Smooth muscle cell of the brain vasculature (primary cell): ENCODE results near the gene ZNF18.
"Not testable (repeated sequence)": the region's sequence is repeated elsewhere in the genome, so short reads cannot be mapped to it uniquely, and the experiment has no call there.

Experiments
- DNase-seq: peaks from one replicate; pipeline ENCODE4 v3.0.0-alpha.2; 2012; ENCODE audit warnings: low read depth, low spot score

ZNF18 gene

DNA sequence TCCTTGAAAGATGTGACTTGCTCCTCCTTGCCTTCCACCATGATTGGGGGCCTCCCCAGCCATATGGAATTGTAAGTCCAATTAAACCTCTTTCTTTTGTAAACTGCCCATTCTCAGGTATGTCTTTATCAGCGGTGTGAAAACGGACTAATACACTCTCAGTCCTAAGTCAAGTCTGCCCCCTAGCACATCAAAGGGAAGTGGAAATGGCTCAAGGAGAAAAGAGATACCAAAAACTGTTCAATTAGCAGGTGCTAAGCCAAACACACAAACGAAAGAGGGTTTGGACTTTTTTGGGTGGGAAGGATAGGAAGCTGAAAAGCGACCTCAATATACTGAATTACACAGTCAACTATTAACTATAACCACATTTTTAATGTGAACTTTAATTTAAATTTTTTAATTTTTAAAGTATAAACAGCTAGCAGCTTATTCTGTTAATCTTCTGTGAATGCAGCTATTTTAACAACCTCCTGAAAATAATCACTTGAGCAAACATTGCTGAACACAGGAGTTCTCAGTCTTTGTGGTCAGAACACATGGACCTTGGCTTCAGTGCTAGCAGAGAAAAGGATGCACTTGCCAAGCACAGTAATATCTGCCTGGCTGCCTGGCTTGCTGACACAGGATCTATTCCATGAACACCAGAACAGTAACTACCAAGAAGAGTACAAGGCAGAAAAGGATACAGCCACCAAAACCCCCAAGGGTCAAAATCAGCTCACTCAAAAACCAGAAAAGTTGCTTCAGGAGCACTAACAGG lies 10.9 kb downstream of the ZNF18 start:
- no peak for DNase-seq

- DNase-seq: no peak
Measured at GRCh38 chr17:11981862-11982261, 15.4 kb downstream of the ZNF18 start.

DNA sequence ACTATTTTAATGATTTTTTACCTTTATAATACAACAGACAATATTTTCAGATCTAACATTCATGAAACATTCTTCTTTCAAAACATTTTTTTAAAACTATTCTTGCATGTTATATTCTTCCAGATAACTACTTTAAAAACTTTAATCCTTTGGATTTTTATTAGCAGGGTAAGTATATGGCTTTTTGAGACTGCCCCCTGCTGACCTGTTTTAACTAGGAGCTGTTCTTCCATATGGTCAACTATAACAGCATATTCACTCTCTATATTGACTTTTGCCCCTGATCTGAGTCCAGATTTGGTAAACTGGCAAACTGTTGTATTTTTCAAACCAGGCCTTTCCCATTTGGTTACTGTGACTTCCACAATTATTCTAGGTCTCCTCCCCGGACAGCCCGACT lies 16.5 kb downstream of the ZNF18 start:
- DNase-seq: no peak

DNA sequence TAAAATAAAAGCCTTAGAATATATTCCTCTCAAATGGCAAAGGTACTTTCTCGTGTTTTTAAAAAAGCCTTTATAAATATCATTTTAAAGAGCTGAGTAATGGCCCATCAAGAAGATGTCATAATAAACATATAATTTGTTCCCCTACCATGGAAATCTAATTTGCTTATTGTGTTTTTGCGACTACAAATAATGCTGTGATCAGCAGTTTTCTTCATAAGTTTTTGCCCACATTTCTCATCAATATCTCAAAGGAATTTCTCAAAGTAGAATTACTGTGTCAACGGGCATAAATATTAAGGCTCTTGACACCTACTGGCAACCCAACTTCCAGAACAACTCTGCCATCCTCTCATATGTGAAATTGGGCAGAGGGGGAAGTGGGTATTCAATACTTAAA lies 17.5 kb downstream of the ZNF18 start:
- DNase-seq: no peak

DNA sequence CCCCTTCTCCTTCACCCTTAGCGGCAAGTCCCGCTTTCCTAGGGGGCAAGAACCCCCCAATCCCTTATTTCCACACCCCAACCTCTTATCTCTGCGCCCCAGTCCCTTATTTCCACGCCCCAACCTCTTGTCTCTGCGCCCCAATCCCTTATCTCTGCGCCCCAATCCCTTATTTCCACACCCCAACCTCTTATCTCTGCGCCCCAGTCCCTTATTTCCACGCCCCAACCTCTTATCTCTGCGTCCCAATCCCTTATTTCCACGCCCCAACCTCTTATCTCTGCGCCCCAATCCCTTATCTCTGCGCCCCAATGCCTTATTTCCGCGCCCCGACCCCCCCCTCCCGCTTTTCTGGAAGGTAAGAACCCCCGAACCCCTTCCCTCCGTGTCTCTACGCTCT lies 24.5 kb downstream of the ZNF18 start:
- not testable (repeated sequence) for DNase-seq

DNA sequence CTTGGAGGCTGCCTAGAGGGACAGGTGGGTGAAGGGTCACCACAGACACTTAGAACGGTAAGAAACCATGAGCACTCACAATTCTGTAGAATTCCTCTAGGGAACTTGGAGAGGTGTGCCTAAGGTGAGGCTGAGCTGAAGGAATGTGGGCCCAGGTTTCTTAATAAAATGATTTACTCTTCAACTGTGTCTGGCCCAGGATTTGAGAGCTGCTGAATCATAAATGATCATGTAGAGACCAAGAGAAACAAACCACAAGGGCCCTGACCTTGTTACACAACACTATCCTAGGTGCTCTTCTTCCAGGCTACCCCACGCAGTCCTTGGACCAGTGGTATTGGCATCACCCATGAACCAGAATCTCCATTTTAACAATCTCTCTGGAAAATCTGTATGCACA lies 27.7 kb downstream of the ZNF18 start:
- no peak for DNase-seq

DNA sequence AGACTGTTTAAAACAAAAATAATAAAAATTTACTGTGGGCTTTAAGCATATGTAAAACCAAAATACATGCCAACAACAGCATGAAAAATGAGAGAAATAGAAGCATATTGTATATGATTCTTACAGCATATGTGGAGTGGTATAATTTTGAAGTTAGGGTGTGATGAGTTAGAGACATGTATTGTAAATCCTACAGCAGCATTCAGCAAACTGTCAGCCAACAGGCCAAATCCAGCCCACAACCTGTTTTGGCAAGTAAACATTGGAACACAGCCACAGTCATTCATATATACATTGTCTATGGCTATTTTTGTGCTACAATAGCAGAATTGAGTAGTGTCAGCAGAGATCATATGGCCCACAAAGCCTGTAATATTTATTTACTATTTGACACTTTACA lies 42.3 kb downstream of the ZNF18 start:
- no peak for DNase-seq

- DNase-seq: no peak
Measured at GRCh38 chr17:11953924-11954323, 43.4 kb downstream of the ZNF18 start.

DNA sequence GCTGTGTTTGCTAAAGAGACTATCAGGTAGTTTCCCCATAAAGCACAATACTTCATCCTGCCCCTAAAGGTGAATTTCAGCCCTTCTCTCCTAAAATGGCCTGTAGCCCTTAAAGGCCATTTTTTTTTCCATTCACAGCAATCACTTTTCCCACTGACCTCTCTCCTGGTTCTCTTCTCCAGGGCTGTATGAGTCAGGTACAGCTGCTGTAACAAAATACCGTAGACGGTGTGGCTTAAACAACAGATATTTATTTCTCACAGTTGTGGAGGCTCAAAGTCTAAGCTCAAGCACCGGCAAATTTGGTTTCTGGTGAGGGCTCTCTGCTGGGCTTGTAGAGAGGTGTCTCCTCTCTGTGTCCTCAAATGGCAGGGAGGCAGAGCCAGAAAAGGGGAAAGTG lies 44.7 kb downstream of the ZNF18 start:
- DNase-seq: no peak

DNA sequence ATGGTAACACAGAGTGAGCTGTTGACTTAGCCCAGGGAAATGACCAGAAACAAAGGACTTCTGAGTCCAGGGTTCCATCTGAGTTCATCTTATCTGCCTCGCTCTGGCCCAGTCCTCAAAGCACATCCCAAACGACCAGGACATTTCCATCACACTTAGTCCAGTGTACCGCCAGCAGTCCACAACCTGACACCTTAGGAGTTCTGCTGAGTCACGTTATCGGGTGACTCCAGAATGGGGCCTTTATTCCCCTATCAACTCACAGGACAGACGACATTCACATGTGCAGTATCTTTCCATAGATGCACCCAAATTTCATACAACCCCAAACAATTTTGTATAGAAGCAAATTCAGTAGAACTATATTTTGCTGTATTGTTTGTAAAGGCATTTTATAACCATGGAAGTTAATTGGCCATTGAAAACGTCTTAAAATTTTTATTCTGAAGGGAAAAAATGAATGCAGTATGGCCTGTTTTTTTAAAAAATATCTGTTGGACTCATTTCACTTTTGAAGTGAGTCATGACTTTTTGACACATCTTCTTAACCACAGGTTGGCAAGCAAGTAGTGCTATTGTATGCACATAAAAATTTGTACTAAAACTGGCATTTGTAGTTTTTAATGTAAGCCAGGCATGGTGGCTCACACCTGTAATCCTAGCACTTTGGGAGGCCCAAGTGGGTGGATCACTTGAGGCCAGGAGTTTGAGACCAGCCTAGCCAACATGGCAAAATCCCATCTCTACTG lies 46.3 kb downstream of the ZNF18 start:
- no peak for DNase-seq

GRCh38 chr17:11949571-11949970 lies 47.7 kb downstream of the ZNF18 start:
- DNase-seq: not testable (repeated sequence)

- DNase-seq: no peak
Measured at GRCh38 chr17:11948789-11949188, 48.5 kb downstream of the ZNF18 start.

GRCh38 chr17:11944587-11944986 lies 52.7 kb downstream of the ZNF18 start:
- DNase-seq: no peak

DNA sequence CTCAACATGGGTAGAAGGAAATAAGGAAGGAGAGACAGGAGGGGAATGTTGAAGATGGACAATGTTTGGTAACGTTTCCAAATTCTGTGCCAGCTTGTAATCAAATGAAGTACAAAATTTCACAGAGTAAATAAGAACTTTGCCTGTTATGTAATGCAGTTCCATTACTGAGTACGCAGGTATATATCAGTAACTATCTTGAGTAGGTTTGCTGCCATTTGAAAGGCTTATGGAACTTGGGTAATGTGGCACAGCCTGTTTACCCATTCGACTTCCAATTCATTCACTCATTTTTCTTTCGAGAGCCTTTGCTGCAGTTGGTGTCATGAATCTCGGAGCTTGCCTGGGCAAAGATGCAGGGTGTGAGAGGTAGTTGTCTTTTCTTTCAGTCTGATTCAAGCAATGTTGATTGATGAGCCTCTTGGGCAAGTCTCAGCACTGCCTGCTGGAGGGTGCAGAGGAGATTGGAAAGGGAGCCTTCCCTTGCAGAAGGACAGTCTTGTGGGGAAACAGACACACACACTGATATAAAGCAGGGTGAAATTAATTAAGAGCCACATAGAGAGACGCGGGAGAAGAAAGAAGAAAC lies 53.4 kb downstream of the ZNF18 start:
- DNase-seq: no peak

DNA sequence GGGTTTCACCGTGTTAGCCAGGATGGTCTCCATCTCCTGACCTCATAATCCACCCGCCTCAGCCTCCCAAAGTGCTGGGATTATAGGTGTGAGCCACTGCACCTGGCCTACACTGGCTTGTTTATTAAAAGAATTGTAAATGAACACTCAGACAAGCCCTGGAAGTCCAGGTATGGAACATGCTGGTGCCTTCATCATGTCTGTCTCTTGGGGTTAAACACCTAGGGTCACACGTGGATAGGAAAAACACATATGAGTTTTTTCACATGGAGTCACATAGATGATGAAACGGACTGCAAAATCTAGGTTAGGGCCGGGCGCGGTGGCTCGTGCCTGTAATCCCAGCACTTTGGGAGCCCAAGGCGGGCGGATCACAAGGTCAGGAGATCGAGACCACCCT lies 54.2 kb downstream of the ZNF18 start:
- not testable (repeated sequence) for DNase-seq

DNA sequence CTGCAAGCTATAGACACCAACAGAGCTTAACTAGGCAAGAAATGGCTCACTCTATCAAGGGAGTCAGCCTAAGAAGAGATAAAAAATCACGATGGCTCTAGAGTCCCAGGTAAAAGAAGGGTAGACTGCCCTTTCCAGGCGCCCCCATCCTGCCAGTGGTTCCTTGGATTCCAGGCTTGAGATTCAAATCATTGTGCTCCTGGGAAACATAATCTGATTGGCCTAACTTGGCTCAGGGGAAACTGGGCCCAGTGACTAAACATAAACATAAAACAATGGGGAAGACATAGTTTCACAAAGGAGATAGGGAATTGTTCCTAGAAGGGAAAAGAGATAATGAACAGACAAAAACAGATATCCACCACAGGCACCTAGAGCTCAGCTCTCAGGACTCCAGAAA lies 56.4 kb downstream of the ZNF18 start:
- no peak for DNase-seq

GRCh38 chr17:11935734-11936406 lies 61.4 kb downstream of the ZNF18 start:
- peak; percentile 20 for DNase-seq

DNA sequence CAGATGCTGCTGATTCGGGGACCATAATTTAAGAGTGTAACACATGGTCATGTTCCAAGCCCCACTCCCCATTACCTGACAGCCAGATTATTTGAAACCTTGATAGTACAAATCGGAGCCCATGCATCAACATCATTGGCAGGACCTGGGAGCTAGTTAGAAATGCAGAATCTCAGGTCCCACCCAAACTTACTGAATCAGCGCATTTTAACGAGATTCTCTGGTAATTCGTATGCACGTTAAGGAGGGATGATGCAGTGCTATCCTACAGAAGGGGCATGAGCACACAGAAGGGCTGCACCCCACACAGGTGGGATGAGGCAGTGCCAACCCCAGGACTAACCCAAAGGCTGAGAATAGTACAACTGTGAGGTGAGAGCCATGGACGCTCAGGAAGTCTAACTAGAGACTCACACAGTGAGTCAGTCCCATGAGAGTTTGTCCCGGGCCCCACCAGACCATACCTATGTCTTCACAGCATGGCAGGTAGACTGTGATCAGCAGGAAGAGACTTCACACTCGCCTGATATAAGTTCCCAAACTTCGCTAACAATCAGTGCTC lies 64.9 kb downstream of the ZNF18 start:
- DNase-seq: no peak

DNA sequence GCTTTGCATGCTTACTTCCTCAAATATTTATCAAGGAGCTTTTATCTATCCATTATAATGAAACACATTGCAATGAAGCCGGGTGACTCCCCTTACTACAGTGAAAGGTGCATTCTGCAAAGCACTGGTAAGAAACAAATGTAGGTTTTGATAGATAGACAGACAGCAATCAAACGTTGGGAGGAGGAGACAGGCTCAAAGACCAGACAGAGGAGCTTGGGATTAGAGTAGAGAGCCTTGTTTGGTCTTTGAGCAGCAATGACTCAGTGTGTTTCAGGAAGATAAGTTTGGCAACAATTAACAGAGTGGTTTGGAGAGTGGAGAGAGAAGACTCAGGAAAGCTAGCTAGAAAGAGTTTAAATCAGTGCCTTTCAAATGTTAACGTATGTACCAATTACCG lies 68.8 kb downstream of the ZNF18 start:
- no peak for DNase-seq
